MM.1S (cell line): ENCODE results near the gene GRIK1.

ENCODE experiments used
- DNase-seq: peaks from one replicate; pipeline ENCODE4 v3.0.0-alpha.2; 2015
- H2AFZ ChIP-seq: fragments of 300-600 bp; sonication (generic); 2 replicates; pipeline ENCODE4 v1.6.0; 2016; ENCODE audit warnings: antibody characterized with exemption, low read length
- H3F3A ChIP-seq: fragments of 300-600 bp; sonication (generic); 2 replicates; pipeline ENCODE4 v1.6.1; 2016; ENCODE audit warnings: mild to moderate bottlenecking, antibody characterized with exemption, low read length, moderate library complexity, mixed read lengths; ENCODE audit not compliant: insufficient read depth
- H3K27ac ChIP-seq: fragments of 300-600 bp; sonication (generic); 2 replicates; pipeline ENCODE4 v1.5.1; 2016; ENCODE audit warnings: mild to moderate bottlenecking, low read length
- H3K27me3 ChIP-seq: fragments of 300-600 bp; sonication (generic); replicated peaks from 2 replicates; pipeline ENCODE4 v1.6.0; 2016; ENCODE audit warnings: low read length; ENCODE audit not compliant: insufficient read depth
- H3K36me3 ChIP-seq: fragments of 300-600 bp; sonication (generic); replicated peaks from 2 replicates; pipeline ENCODE4 v1.6.1; 2016; ENCODE audit warnings: mild to moderate bottlenecking, low read length, mixed read lengths; ENCODE audit not compliant: insufficient read depth
- H3K4me1 ChIP-seq: fragments of 300-600 bp; sonication (generic); 2 replicates; pipeline ENCODE4 v1.6.1; 2016; ENCODE audit warnings: low read length, mixed read lengths
- H3K4me2 ChIP-seq: fragments of 300-600 bp; sonication (generic); 2 replicates; pipeline ENCODE4 v1.6.0; 2016; ENCODE audit warnings: low read depth, low read length
- H3K4me3 ChIP-seq: fragments of 300-600 bp; sonication (generic); 2 replicates; pipeline ENCODE4 v1.5.1; 2016; ENCODE audit warnings: low read length, mixed read lengths
- H3K79me2 ChIP-seq: fragments of 300-600 bp; sonication (generic); 2 replicates; pipeline ENCODE4 v1.6.1; 2016; ENCODE audit warnings: mixed run types, low read length, mixed read lengths
- H3K9ac ChIP-seq: fragments of 300-600 bp; sonication (generic); 2 replicates; pipeline ENCODE4 v1.6.1; 2016; ENCODE audit warnings: low read length, mixed read lengths
- H3K9me2 ChIP-seq: fragments of 300-600 bp; sonication (generic); replicated peaks from 2 replicates; pipeline ENCODE4 v1.6.1; 2016; ENCODE audit warnings: mild to moderate bottlenecking, low read length, mixed read lengths; ENCODE audit not compliant: insufficient read depth
- H3K9me3 ChIP-seq: fragments of 300-600 bp; sonication (generic); replicated peaks from 2 replicates; pipeline ENCODE4 v1.6.1; 2016; ENCODE audit warnings: mild to moderate bottlenecking, low read length, mixed read lengths; ENCODE audit not compliant: insufficient read depth
- H4K20me1 ChIP-seq: fragments of 300-600 bp; sonication (generic); 2 replicates; pipeline ENCODE4 v1.6.1; 2016; ENCODE audit warnings: mild to moderate bottlenecking, low read length, moderate library complexity, mixed read lengths; ENCODE audit not compliant: insufficient read depth
- CTCF ChIP-seq: fragments of 300-600 bp; sonication (generic); IDR thresholded peaks from 2 replicates; pipeline ENCODE4 v1.5.1; 2016; ENCODE audit warnings: antibody characterized with exemption, low read length, mixed read lengths
- EZH2 ChIP-seq: fragments of 300-600 bp; sonication (generic); optimal IDR thresholded peaks from 2 replicates; pipeline ENCODE3; 2017; ENCODE audit warnings: low read depth, mild to moderate bottlenecking, antibody characterized with exemption, low read length, mixed read lengths
- EZH2phosphoT487 ChIP-seq: fragments of 300-600 bp; sonication (generic); IDR thresholded peaks from 2 replicates; pipeline ENCODE4 v1.6.1; 2018; ENCODE audit warnings: antibody characterized with exemption, low read length

GRIK1 gene

GRCh38 chr21:29673096-29673610 lies 266.6 kb downstream of the GRIK1 start:
- no peaks in the 10 kb centered on the region for H3K9me3 ChIP-seq
- H3K79me2 ChIP-seq, result no peaks in the 10 kb centered on the region
- H4K20me1 ChIP-seq, result no peaks in the 10 kb centered on the region
- no peak overlapping the region for H2AFZ ChIP-seq
- H3K9me2 ChIP-seq, result no peaks in the 10 kb centered on the region
- no peaks in the 10 kb centered on the region for H3F3A ChIP-seq
- H3K4me1 ChIP-seq, result no peaks in the 10 kb centered on the region
- TF ChIP-seq EZH2phosphoT487 (no peak), CTCF (no peak), EZH2 (no peak)
- no peak overlapping the region for H3K27ac ChIP-seq
- no peaks in the 10 kb centered on the region for H3K27me3 ChIP-seq
- no peak overlapping the region for H3K9ac ChIP-seq
- H3K4me3 ChIP-seq, result no peak overlapping the region
- no peak for DNase-seq
- H3K4me2 ChIP-seq, result no peak overlapping the region
- no peaks in the 10 kb centered on the region for H3K36me3 ChIP-seq

GRCh38 chr21:29671728-29672127 lies 268.1 kb downstream of the GRIK1 start:
- Histone ChIP-seq H2AFZ (no peak overlapping the region), H3K9ac (no peak overlapping the region), H4K20me1 (no peaks in the 10 kb centered on the region), H3K27me3 (no peaks in the 10 kb centered on the region), H3K9me3 (no peaks in the 10 kb centered on the region), H3K79me2 (no peaks in the 10 kb centered on the region), H3K4me1 (no peaks in the 10 kb centered on the region), H3K9me2 (no peaks in the 10 kb centered on the region), H3K4me2 (no peak overlapping the region), H3K36me3 (no peaks in the 10 kb centered on the region), H3F3A (no peaks in the 10 kb centered on the region), H3K4me3 (no peak overlapping the region), H3K27ac (no peak overlapping the region)
- TF ChIP-seq EZH2phosphoT487 (no peak), CTCF (no peak), EZH2 (no peak)
- DNase-seq, result no peak

GRCh38 chr21:29670228-29670627 lies 269.6 kb downstream of the GRIK1 start:
- no peak overlapping the region for H3K9ac ChIP-seq
- no peaks in the 10 kb centered on the region for H3F3A ChIP-seq
- no peaks in the 10 kb centered on the region for H3K9me2 ChIP-seq
- no peak overlapping the region for H3K4me3 ChIP-seq
- no peak for DNase-seq
- H2AFZ ChIP-seq, result no peak overlapping the region
- H4K20me1 ChIP-seq, result no peaks in the 10 kb centered on the region
- H3K4me1 ChIP-seq, result no peaks in the 10 kb centered on the region
- no peaks in the 10 kb centered on the region for H3K36me3 ChIP-seq
- H3K27ac ChIP-seq, result no peak overlapping the region
- H3K79me2 ChIP-seq, result no peaks in the 10 kb centered on the region
- no peak overlapping the region for H3K4me2 ChIP-seq
- no peaks in the 10 kb centered on the region for H3K27me3 ChIP-seq
- no peaks in the 10 kb centered on the region for H3K9me3 ChIP-seq
- TF ChIP-seq EZH2phosphoT487 (no peak), EZH2 (no peak), CTCF (no peak)
